CD14-positive monocyte (primary cell): ENCODE data around the gene KCNG2. TPM values are rescaled to one million over a fixed set of nuclear protein-coding genes. Genes with fewer than 3 reads are reported as not detected.

Source experiments
- DNase-seq, 3 donors: peaks; one replicate each; pipeline ENCODE4 v3.0.0-alpha.2; 2011 to 2022
- H2AFZ ChIP-seq: 2 replicates; pipeline ENCODE4 v1.6.0; 2012; ENCODE audit warnings: mild to moderate bottlenecking, low read depth, low read length, inconsistent platforms; ENCODE audit not compliant: insufficient read depth, poor library complexity, severe bottlenecking
- H3K27ac ChIP-seq, 2 donors: 1 replicate in 1 of 2; 2 replicates in 1 of 2; pipeline ENCODE4 v1.5.1; 2012 to 2013; ENCODE audit warnings: low read length in 2 of 2, control low read depth in 1 of 2, inconsistent platforms in 1 of 2, low read depth in 1 of 2, mild to moderate bottlenecking in 1 of 2
- H3K27me3 ChIP-seq, 2 donors: one replicate each; pipeline versions ENCODE4 v1.6.0 to v1.6.1; 2011 to 2013; ENCODE audit warnings: low read length in 2 of 2; ENCODE audit not compliant: control insufficient read depth in 2 of 2, insufficient read depth in 2 of 2
- H3K36me3 ChIP-seq, 2 donors: replicated peaks in 1 of 2; 1 replicate in 1 of 2; 2 replicates in 1 of 2; pipeline versions ENCODE4 v1.5.1 to v1.6.1; 2012 to 2013; ENCODE audit warnings: low read length in 2 of 2, control low read depth in 1 of 2, inconsistent platforms in 1 of 2, mild to moderate bottlenecking in 1 of 2; ENCODE audit not compliant: insufficient read depth in 2 of 2, control insufficient read depth in 1 of 2
- H3K4me1 ChIP-seq, 2 donors: 1 replicate in 1 of 2; 2 replicates in 1 of 2; pipeline versions ENCODE4 v1.5.1 to v1.6.1; 2012 to 2013; ENCODE audit warnings: low read length in 2 of 2, control low read depth in 1 of 2, inconsistent platforms in 1 of 2, mild to moderate bottlenecking in 1 of 2, moderate library complexity in 1 of 2; ENCODE audit not compliant: insufficient read depth in 2 of 2, control insufficient read depth in 1 of 2
- H3K4me2 ChIP-seq: replicated peaks from 2 replicates; pipeline ENCODE3; 2012; ENCODE audit warnings: low read length, moderate library complexity, mild to moderate bottlenecking; ENCODE audit not compliant: poor library complexity, severe bottlenecking; ENCODE audit errors: extremely low read depth
- H3K4me3 ChIP-seq, 3 experiments: fragments of 200-600 bp in 1 of 3; sonication (generic) in 1 of 3; replicated peaks in 1 of 3; 1 replicate in 2 of 3; 2 replicates in 1 of 3; pipeline ENCODE4 v1.5.1; 2011 to 2013; ENCODE audit warnings: low read length in 3 of 3, mild to moderate bottlenecking in 3 of 3, control low read depth in 2 of 3, low read depth in 2 of 3, inconsistent platforms in 1 of 3, moderate library complexity in 1 of 3
- H3K79me2 ChIP-seq: 2 replicates; pipeline ENCODE4 v1.6.0; 2012; ENCODE audit warnings: mild to moderate bottlenecking, control low read depth, inconsistent platforms, low read length, moderate library complexity; ENCODE audit not compliant: insufficient read depth
- H3K9ac ChIP-seq: 2 replicates; pipeline ENCODE4 v1.6.0; 2017; ENCODE audit warnings: low read length, mild to moderate bottlenecking; ENCODE audit not compliant: insufficient read depth, poor library complexity, severe bottlenecking
- H3K9me3 ChIP-seq, 2 donors: replicated peaks in 1 of 2; 1 replicate in 1 of 2; 2 replicates in 1 of 2; pipeline versions ENCODE4 v1.5.1 to v1.6.1; 2012 to 2013; ENCODE audit warnings: low read length in 2 of 2, control low read depth in 1 of 2; ENCODE audit not compliant: control insufficient read depth in 1 of 2, insufficient read depth in 1 of 2
- H4K20me1 ChIP-seq: 2 replicates; pipeline ENCODE4 v1.6.0; 2012; ENCODE audit warnings: mild to moderate bottlenecking, low read length, control low read depth, moderate library complexity; ENCODE audit not compliant: insufficient read depth
- H3K27ac Mint-ChIP-seq, 7 donors: one replicate each; pipeline ENCODE4 v1.8.0; 2020; ENCODE audit warnings: mild to moderate bottlenecking in 7 of 7, mixed read lengths in 7 of 7, moderate library complexity in 6 of 7, inconsistent platforms in 2 of 7
- H3K27me3 Mint-ChIP-seq, 3 donors: one replicate each; pipeline ENCODE4 v1.8.0; 2021 to 2022; ENCODE audit warnings: low read depth in 3 of 3, mild to moderate bottlenecking in 3 of 3, mixed read lengths in 3 of 3, moderate library complexity in 3 of 3, inconsistent platforms in 1 of 3
- H3K36me3 Mint-ChIP-seq, 2 donors: one replicate each; pipeline ENCODE4 v1.8.0; 2020; ENCODE audit warnings: mixed read lengths in 2 of 2, inconsistent platforms in 1 of 2, mild to moderate bottlenecking in 1 of 2
- H3K4me1 Mint-ChIP-seq: one replicate; pipeline ENCODE4 v1.8.0; 2020; ENCODE audit warnings: mild to moderate bottlenecking, mixed read lengths
- H3K4me3 Mint-ChIP-seq, 2 donors: one replicate each; pipeline ENCODE4 v1.8.0; 2020; ENCODE audit warnings: mild to moderate bottlenecking in 2 of 2, mixed read lengths in 2 of 2, moderate library complexity in 1 of 2
- H3K9me3 Mint-ChIP-seq, 7 donors: one replicate each; pipeline ENCODE4 v1.8.0; 2020 to 2022; ENCODE audit warnings: mixed read lengths in 7 of 7, mild to moderate bottlenecking in 6 of 7, moderate library complexity in 6 of 7, inconsistent platforms in 2 of 7
- CTCF ChIP-seq: fragments of 200-600 bp; IDR thresholded peaks from one replicate; pipeline ENCODE4 v1.8.0; 2022; ENCODE audit warnings: antibody characterized with exemption, mild to moderate bottlenecking
- WGBS: methylation state at CpG from one replicate; pipeline ENCODE4 v1.1.5; 2013; ENCODE audit warnings: missing lambda C conversion rate; ENCODE audit not compliant: insufficient coverage; 5-methylcytosine and 5-hydroxymethylcytosine counted together
- intact Hi-C, 2 donors: fragments of 100-400 bp; cut with micrococcal nuclease; formaldehyde crosslinking; loops; one replicate each; pipeline versions ENCODE4 v1.15.0 to v1.15.1; 2023
- polyA plus RNA-seq, 3 donors: library from polyadenylated mRNA; depleted of rRNA in 1 of 3; unstranded in 2 of 3; stranded (reverse) in 1 of 3; fragments of 300-500 nt in 2 of 3; fragments of >200 nt in 1 of 3; fragmentation: Illumina TruSeq in 2 of 3; gene quantifications; 1 replicate in 2 of 3; 2 replicates in 1 of 3; pipeline ENCODE4 v1.2.3, GENCODE V29; 2012 to 2021

The KCNG2 gene
- polyA plus RNA-seq, 3 donors = 0.04 TPM; not detected in 2

GRCh38 chr18:79760881-79761280, 36.9 kb upstream of the KCNG2 start:
- no peak for DNase-seq
- intact Hi-C loops = no loop called here
- H2AFZ ChIP-seq = no peak overlapping the region
- WGBS = no CpG with 5 or more reads among the region's 1 CpG
- Mint-ChIP-seq H3K9me3 (peaks cover 2 to 22% (median 7%) of the 10 kb centered on the region in 7 donors), H3K4me3 (no peak overlapping the region), H3K36me3 (peaks cover 4 to 10% of the 10 kb centered on the region in 2 donors), H3K27ac (no peak overlapping the region), H3K4me1 (no peaks in the 10 kb centered on the region), H3K27me3 (peaks cover 2 to 6% (median 4%) of the 10 kb centered on the region in 3 donors)
- H3K36me3 ChIP-seq = peaks cover 3 to 5% of the 10 kb centered on the region in 2 donors
- H3K4me3 ChIP-seq = no peak overlapping the region
- H3K4me1 ChIP-seq = no peaks in the 10 kb centered on the region
- no peaks in the 10 kb centered on the region for H3K79me2 ChIP-seq
- H3K27me3 ChIP-seq = no peaks in the 10 kb centered on the region
- H3K4me2 ChIP-seq = no peak overlapping the region
- H3K9ac ChIP-seq = no peak overlapping the region
- no peaks in the 10 kb centered on the region for H4K20me1 ChIP-seq
- peaks cover 0 to 4% of the 10 kb centered on the region in 2 donors for H3K9me3 ChIP-seq
- no peak overlapping the region for H3K27ac ChIP-seq
- TF ChIP-seq CTCF = no peak

- Histone ChIP-seq H3K9ac (no peak overlapping the region), H4K20me1 (no peaks in the 10 kb centered on the region), H3K4me3 (no peak overlapping the region), H2AFZ (no peak overlapping the region), H3K79me2 (no peaks in the 10 kb centered on the region), H3K27ac (no peak overlapping the region), H3K4me1 (no peaks in the 10 kb centered on the region), H3K36me3 (no peaks in the 10 kb centered on the region), H3K4me2 (no peak overlapping the region), H3K9me3 (peaks cover 0 to 9% of the 10 kb centered on the region in 2 donors), H3K27me3 (no peaks in the 10 kb centered on the region)
- intact Hi-C loops = no loop called here
- no peak for DNase-seq
- Mint-ChIP-seq H3K4me1 (no peaks in the 10 kb centered on the region), H3K36me3 (no peaks in the 10 kb centered on the region), H3K9me3 (peaks cover 0 to 35% (median 14%) of the 10 kb centered on the region in 7 donors), H3K27me3 (peaks cover 4 to 8% (median 6%) of the 10 kb centered on the region in 3 donors), H3K4me3 (no peak overlapping the region), H3K27ac (no peak overlapping the region)
- TF ChIP-seq CTCF = no peak
Measured at GRCh38 chr18:79763407-79763806, 34.3 kb upstream of the KCNG2 start.
